Activated CD8-positive, alpha-beta memory T cell treated with anti-CD3 and anti-CD28 coated beads for 36 hours (primary cell): ENCODE measurements around the gene PSTK. TPM values are rescaled to one million over a fixed set of nuclear protein-coding genes. Genes with fewer than 3 reads are reported as not detected.

Experiments
- CTCF ChIA-PET: fragments of 350-600 bp; sonication (Branson Sonifier 250); formaldehyde crosslinking; loops from one replicate; lab custom pipeline; 2021; ENCODE audit warnings: antibody characterized with exemption; lab: Charles Lee
- POLR2A ChIA-PET: fragments of 350-600 bp; sonication (Branson Sonifier 250); formaldehyde crosslinking; loops from one replicate; lab custom pipeline; 2021; ENCODE audit warnings: antibody characterized with exemption; lab: Charles Lee
- total RNA-seq, 2 experiments: library from RNA; stranded (reverse); gene quantifications; one replicate each; pipeline ENCODE4 v1.2.3, GENCODE V29; 2021

The PSTK gene
- total RNA-seq, 2 experiments from 2014 or later, result 4.9 to 6.3 TPM

GRCh38 chr10:123013456-123014419, 33.5 kb downstream of the PSTK start:
- CTCF ChIA-PET, result no interaction called here
- POLR2A ChIA-PET, result no interaction called here

GRCh38 chr10:123014772-123015171, 34.6 kb downstream of the PSTK start:
- ChIA-PET CTCF (no interaction called here), POLR2A (no interaction called here)

- CTCF ChIA-PET, result no interaction called here
- POLR2A ChIA-PET, result no interaction called here
These were observed 36.0 kb downstream of the PSTK start for GRCh38 chr10:123016228-123016627.

GRCh38 chr10:123017421-123018165, 37.4 kb downstream of the PSTK start:
- POLR2A ChIA-PET, result no interaction called here
- CTCF ChIA-PET, result no interaction called here

- ChIA-PET CTCF (no interaction called here), POLR2A (no interaction called here)
These were observed 38.3 kb downstream of the PSTK start for GRCh38 chr10:123018531-123018930.

GRCh38 chr10:123019264-123019663, 39.1 kb downstream of the PSTK start:
- POLR2A ChIA-PET, result no interaction called here
- CTCF ChIA-PET, result no interaction called here

- CTCF ChIA-PET, result no interaction called here
- POLR2A ChIA-PET, result no interaction called here
These were observed 39.9 kb downstream of the PSTK start for GRCh38 chr10:123019941-123020703.

- CTCF ChIA-PET, result interaction anchor here (1.0 kb wide), 1 partner anchor 12 kb away, joined by 3 read pairs; no protein-coding TSS in a partner anchor
- POLR2A ChIA-PET, result no interaction called here
These were observed 41.3 kb downstream of the PSTK start for GRCh38 chr10:123021517-123021916.

- ChIA-PET POLR2A (no interaction called here), CTCF (no interaction called here)
These were observed 44.3 kb downstream of the PSTK start for GRCh38 chr10:123024540-123024939.

- ChIA-PET POLR2A (no interaction called here), CTCF (no interaction called here)
These were observed 46.1 kb downstream of the PSTK start for GRCh38 chr10:123026302-123026701.

- ChIA-PET CTCF (interaction anchor here (1.2 kb wide), 1 partner anchor 15 kb away, joined by 4 read pairs; no protein-coding TSS in a partner anchor), POLR2A (no interaction called here)
These were observed 47.7 kb downstream of the PSTK start for GRCh38 chr10:123027861-123028260.

- ChIA-PET CTCF (no interaction called here), POLR2A (no interaction called here)
These were observed 50.9 kb downstream of the PSTK start for GRCh38 chr10:123031124-123031523.

GRCh38 chr10:123034332-123034731, 54.1 kb downstream of the PSTK start:
- CTCF ChIA-PET, result no interaction called here

GRCh38 chr10:123035467-123036086, 55.4 kb downstream of the PSTK start:
- ChIA-PET POLR2A (no interaction called here), CTCF (no interaction called here)

More at GRCh38 chr10:123034332-123034731, 54.1 kb downstream of the PSTK start:
- POLR2A ChIA-PET, result no interaction called here

- CTCF ChIA-PET, result no interaction called here
- POLR2A ChIA-PET, result no interaction called here
These were observed 58.8 kb downstream of the PSTK start for GRCh38 chr10:123038782-123039631.

- CTCF ChIA-PET, result no interaction called here
These were observed 59.4 kb downstream of the PSTK start for GRCh38 chr10:123039632-123039930.

More at GRCh38 chr10:123039632-123039930, 59.4 kb downstream of the PSTK start:
- POLR2A ChIA-PET, result no interaction called here
